K562 (cell line): ENCODE measurements around the gene ZP1.

Experiments
- ATF1 ChIP-seq, 2 experiments: fragments of 450-650 bp in 1 of 2; IDR thresholded peaks; 2 replicates each; pipeline ENCODE4 v1.6.1; 2016; ENCODE audit warnings: missing compliant biosample characterization in 1 of 2, missing genetic modification characterization in 1 of 2
- PRPF4 ChIP-seq: fragments of 200-400 bp; formaldehyde crosslinking; IDR thresholded peaks from one replicate; pipeline ENCODE4 v1.6.1; 2017; ENCODE audit warnings: low read length, low read depth, mild to moderate bottlenecking; ENCODE audit not compliant: insufficient read depth, poor library complexity, severe bottlenecking
- SMAD1 ChIP-seq: fragments of 150-350 bp; IDR thresholded peaks from 2 replicates; pipeline ENCODE4 v1.6.1; 2014; ENCODE audit warnings: low read length, low read depth; ENCODE audit not compliant: partially characterized antibody
- ZKSCAN1 ChIP-seq: fragments of 150-350 bp; IDR thresholded peaks from 2 replicates; pipeline ENCODE4 v1.6.1; 2016; ENCODE audit warnings: low read depth, low read length
- ZNF785 ChIP-seq: fragments of 250-450 bp; sonication (Bioruptor Pico); IDR thresholded peaks from 2 replicates; pipeline ENCODE4 v1.4.0; 2020; ENCODE audit warnings: mild to moderate bottlenecking
- TF ChIP-seq, protein P1 (sequence below), 3 experiments: IDR thresholded peaks in 2 of 3; conservative IDR thresholded peaks in 1 of 3; 2 replicates each; pipeline ENCODE4 v1.5.1; 2011 to 2012; ENCODE audit warnings: low read length in 3 of 3, mild to moderate bottlenecking in 3 of 3, control low read depth in 2 of 3, improper control_type of control experiment in 1 of 3, inconsistent platforms in 1 of 3, low read depth in 1 of 3, mixed read lengths in 1 of 3, moderate library complexity in 1 of 3; ENCODE audit not compliant: insufficient read depth in 2 of 3
- TF ChIP-seq, protein P2 (sequence below): sonication (generic); formaldehyde crosslinking; IDR thresholded peaks from 2 replicates; pipeline ENCODE4 v1.5.0; 2020; ENCODE audit warnings: missing genetic modification reagents
- TF ChIP-seq, protein P3 (sequence below), 2 experiments: fragments of 450-650 bp in 1 of 2; sonication (generic) in 1 of 2; formaldehyde crosslinking; conservative IDR thresholded peaks; 2 replicates each; pipeline versions ENCODE4 v1.4.0 to v1.8.1; 2020 to 2022; ENCODE audit warnings: mild to moderate bottlenecking in 1 of 2, missing genetic modification reagents in 1 of 2
- TF ChIP-seq, protein P4 (sequence below), 2 experiments: fragments of 200-800 bp in 1 of 2; sonication (Bioruptor generic) in 1 of 2; sonication (generic) in 1 of 2; formaldehyde crosslinking in 1 of 2; IDR thresholded peaks in 1 of 2; conservative IDR thresholded peaks in 1 of 2; 2 replicates each; pipeline versions ENCODE4 v1.5.0 to v1.6.1; 2016 to 2020; ENCODE audit warnings: missing compliant biosample characterization in 1 of 2, missing genetic modification characterization in 1 of 2, missing genetic modification reagents in 1 of 2
- TF ChIP-seq, protein P5 (sequence below), 2 experiments: fragments of 450-650 bp in 1 of 2; sonication (generic) in 1 of 2; formaldehyde crosslinking in 1 of 2; IDR thresholded peaks in 1 of 2; conservative IDR thresholded peaks in 1 of 2; 2 replicates each; pipeline versions ENCODE4 v1.6.1 to v1.8.1; 2016 to 2023; ENCODE audit warnings: mild to moderate bottlenecking in 2 of 2, moderate library complexity in 2 of 2, inconsistent platforms in 1 of 2, missing genetic modification reagents in 1 of 2
- TF ChIP-seq, protein P6 (sequence below): sonication (generic); formaldehyde crosslinking; IDR thresholded peaks from 2 replicates; pipeline ENCODE4 v1.8.0; 2022; ENCODE audit warnings: missing genetic modification reagents, mild to moderate bottlenecking, borderline replicate concordance

DNA sequence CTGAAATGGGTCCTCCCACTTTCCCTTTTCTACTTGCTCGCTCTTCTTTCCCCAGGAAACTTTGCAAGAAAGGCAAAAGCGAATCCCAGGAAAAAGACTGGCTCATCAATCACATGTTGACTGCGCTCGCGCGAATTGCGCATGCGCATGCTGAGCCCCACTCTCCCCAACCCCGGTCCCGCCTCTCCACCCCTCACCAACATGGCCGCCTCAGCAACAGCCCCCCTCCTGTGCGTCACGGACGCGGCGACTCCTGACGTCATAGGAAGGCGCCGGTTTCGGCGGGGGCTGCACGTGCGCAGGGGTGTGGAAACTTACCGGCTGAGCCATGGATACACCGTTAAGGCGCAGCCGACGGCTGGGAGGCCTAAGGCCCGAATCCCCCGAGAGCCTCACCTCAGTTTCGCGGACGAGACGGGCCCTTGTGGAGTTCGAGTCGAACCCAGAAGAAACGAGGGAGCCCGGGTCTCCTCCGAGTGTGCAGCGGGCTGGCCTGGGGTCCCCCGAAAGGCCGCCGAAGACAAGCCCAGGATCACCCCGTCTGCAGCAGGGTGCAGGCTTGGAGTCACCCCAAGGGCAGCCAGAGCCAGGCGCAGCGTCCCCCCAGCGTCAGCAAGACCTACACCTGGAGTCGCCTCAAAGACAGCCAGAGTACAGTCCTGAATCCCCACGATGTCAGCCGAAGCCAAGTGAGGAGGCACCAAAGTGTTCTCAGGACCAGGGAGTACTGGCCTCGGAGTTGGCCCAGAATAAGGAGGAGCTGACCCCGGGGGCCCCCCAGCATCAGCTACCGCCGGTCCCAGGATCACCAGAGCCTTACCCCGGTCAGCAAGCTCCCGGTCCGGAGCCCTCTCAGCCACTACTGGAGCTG, 25.3 kb upstream of the ZP1 start, which contains the start of gene CCDC86:
- TF ChIP-seq, protein P1, sequence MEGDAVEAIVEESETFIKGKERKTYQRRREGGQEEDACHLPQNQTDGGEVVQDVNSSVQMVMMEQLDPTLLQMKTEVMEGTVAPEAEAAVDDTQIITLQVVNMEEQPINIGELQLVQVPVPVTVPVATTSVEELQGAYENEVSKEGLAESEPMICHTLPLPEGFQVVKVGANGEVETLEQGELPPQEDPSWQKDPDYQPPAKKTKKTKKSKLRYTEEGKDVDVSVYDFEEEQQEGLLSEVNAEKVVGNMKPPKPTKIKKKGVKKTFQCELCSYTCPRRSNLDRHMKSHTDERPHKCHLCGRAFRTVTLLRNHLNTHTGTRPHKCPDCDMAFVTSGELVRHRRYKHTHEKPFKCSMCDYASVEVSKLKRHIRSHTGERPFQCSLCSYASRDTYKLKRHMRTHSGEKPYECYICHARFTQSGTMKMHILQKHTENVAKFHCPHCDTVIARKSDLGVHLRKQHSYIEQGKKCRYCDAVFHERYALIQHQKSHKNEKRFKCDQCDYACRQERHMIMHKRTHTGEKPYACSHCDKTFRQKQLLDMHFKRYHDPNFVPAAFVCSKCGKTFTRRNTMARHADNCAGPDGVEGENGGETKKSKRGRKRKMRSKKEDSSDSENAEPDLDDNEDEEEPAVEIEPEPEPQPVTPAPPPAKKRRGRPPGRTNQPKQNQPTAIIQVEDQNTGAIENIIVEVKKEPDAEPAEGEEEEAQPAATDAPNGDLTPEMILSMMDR (IDR thresholded peaks at IDR 0.05 in 2 of 3, conservative IDR thresholded peaks at IDR 0.05 in 1 of 3; ENCODE audit: insufficient read depth in 2 of 3, low read depth in 1 of 3, low read length in 3 of 3), result 0 out of 6 replicates have a peak, but pooled peaks of 1 of the 3 experiments have one; percentile 3
- TF ChIP-seq, protein P2, sequence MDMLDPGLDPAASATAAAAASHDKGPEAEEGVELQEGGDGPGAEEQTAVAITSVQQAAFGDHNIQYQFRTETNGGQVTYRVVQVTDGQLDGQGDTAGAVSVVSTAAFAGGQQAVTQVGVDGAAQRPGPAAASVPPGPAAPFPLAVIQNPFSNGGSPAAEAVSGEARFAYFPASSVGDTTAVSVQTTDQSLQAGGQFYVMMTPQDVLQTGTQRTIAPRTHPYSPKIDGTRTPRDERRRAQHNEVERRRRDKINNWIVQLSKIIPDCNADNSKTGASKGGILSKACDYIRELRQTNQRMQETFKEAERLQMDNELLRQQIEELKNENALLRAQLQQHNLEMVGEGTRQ (CRISPR knock-in tag), result peak; percentile 65
- no peak for TF ChIP-seq SMAD1
- peak; percentile 71 for TF ChIP-seq ZKSCAN1
- TF ChIP-seq, protein P3, sequence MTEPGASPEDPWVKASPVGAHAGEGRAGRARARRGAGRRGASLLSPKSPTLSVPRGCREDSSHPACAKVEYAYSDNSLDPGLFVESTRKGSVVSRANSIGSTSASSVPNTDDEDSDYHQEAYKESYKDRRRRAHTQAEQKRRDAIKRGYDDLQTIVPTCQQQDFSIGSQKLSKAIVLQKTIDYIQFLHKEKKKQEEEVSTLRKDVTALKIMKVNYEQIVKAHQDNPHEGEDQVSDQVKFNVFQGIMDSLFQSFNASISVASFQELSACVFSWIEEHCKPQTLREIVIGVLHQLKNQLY (CRISPR knock-in tag; conservative IDR thresholded peaks at IDR 0.05), result no peak; a peak in 1 of 4 replicates
- no peak for TF ChIP-seq ZNF785 (CRISPR knock-in tag)
- TF ChIP-seq, protein P4, sequence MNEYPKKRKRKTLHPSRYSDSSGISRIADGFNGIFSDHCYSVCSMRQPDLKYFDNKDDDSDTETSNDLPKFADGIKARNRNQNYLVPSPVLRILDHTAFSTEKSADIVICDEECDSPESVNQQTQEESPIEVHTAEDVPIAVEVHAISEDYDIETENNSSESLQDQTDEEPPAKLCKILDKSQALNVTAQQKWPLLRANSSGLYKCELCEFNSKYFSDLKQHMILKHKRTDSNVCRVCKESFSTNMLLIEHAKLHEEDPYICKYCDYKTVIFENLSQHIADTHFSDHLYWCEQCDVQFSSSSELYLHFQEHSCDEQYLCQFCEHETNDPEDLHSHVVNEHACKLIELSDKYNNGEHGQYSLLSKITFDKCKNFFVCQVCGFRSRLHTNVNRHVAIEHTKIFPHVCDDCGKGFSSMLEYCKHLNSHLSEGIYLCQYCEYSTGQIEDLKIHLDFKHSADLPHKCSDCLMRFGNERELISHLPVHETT (CRISPR knock-in tag; conservative IDR thresholded peaks at IDR 0.05 in 1 of 2, IDR thresholded peaks at IDR 0.05 in 1 of 2), result peak in 1 of 2 experiments; percentile 70; a peak in 2 of 4 replicates
- no peak for TF ChIP-seq PRPF4
- TF ChIP-seq, protein P5, sequence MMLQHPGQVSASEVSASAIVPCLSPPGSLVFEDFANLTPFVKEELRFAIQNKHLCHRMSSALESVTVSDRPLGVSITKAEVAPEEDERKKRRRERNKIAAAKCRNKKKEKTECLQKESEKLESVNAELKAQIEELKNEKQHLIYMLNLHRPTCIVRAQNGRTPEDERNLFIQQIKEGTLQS (IDR thresholded peaks at IDR 0.05), result peak; percentile 83; the same call in 1 of the 2 replicates
- TF ChIP-seq, protein P5 (CRISPR knock-in tag; conservative IDR thresholded peaks at IDR 0.05), result 0 out of 2 replicates have a peak, but pooled peaks have one; percentile 43
- TF ChIP-seq, protein P6, sequence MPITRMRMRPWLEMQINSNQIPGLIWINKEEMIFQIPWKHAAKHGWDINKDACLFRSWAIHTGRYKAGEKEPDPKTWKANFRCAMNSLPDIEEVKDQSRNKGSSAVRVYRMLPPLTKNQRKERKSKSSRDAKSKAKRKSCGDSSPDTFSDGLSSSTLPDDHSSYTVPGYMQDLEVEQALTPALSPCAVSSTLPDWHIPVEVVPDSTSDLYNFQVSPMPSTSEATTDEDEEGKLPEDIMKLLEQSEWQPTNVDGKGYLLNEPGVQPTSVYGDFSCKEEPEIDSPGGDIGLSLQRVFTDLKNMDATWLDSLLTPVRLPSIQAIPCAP (CRISPR knock-in tag), result no peak
- TF ChIP-seq ATF1 (CRISPR knock-in tag; IDR thresholded peaks at IDR 0.05), result peak; percentile 100
- peak; percentile 100 for TF ChIP-seq ATF1 (tag; IDR thresholded peaks at IDR 0.05)
